ENCODE data around the gene FAM13C.
"Not testable (repeated sequence)": the region's sequence is repeated elsewhere in the genome, so short reads cannot be mapped to it uniquely, and the experiment has no call there.

The FAM13C gene

GRCh38 chr10:59362144-59362958 lies at the start of gene FAM13C:
FAM13C (minus strand) TSS chr10:59362549; CDS start chr10:59362460, 89 bp downstream.
- no peak for DNase-seq (ENCODE audit: low read depth in 2 of 3, low spot score in 1 of 3)

GRCh38 chr10:59405235-59405634 lies 42.9 kb upstream of the FAM13C start:
- no peak for DNase-seq (ENCODE audit: low read depth in 2 of 3, low spot score in 1 of 3)

GRCh38 chr10:59400214-59400613 lies 37.9 kb upstream of the FAM13C start:
- DNase-seq (ENCODE audit: low read depth in 2 of 3, low spot score in 1 of 3), result no peak

GRCh38 chr10:59399329-59399728 lies 37.0 kb upstream of the FAM13C start:
- not testable (repeated sequence) for DNase-seq (ENCODE audit: low read depth in 2 of 3, low spot score in 1 of 3)

- no peak for DNase-seq (ENCODE audit: low read depth in 2 of 3, low spot score in 1 of 3)
Observed at GRCh38 chr10:59397961-59398360, 35.6 kb upstream of the FAM13C start.

GRCh38 chr10:59395984-59396383 lies 33.6 kb upstream of the FAM13C start:
- DNase-seq (ENCODE audit: low read depth in 2 of 3, low spot score in 1 of 3), result no peak

GRCh38 chr10:59393349-59393748 lies 31.0 kb upstream of the FAM13C start:
- no peak for DNase-seq (ENCODE audit: low read depth in 2 of 3, low spot score in 1 of 3)

- no peak for DNase-seq (ENCODE audit: low read depth in 2 of 3, low spot score in 1 of 3)
Observed at GRCh38 chr10:59391060-59391459, 28.7 kb upstream of the FAM13C start.

- DNase-seq (ENCODE audit: low read depth in 2 of 3, low spot score in 1 of 3), result no peak
Observed at GRCh38 chr10:59388671-59388976, 26.3 kb upstream of the FAM13C start.

GRCh38 chr10:59387951-59388670 lies 25.8 kb upstream of the FAM13C start:
- no peak for DNase-seq (ENCODE audit: low read depth in 2 of 3, low spot score in 1 of 3)

- no peak for DNase-seq (ENCODE audit: low read depth in 2 of 3, low spot score in 1 of 3)
Observed at GRCh38 chr10:59384761-59385160, 22.4 kb upstream of the FAM13C start.

GRCh38 chr10:59383908-59384307 lies 21.6 kb upstream of the FAM13C start:
- no peak for DNase-seq (ENCODE audit: low read depth in 2 of 3, low spot score in 1 of 3)

GRCh38 chr10:59383436-59383835 lies 21.1 kb upstream of the FAM13C start:
- no peak for DNase-seq (ENCODE audit: low read depth in 2 of 3, low spot score in 1 of 3)

- DNase-seq (ENCODE audit: low read depth in 2 of 3, low spot score in 1 of 3), result no peak
Observed at GRCh38 chr10:59382831-59383295, 20.5 kb upstream of the FAM13C start.

GRCh38 chr10:59381687-59382086 lies 19.3 kb upstream of the FAM13C start:
- DNase-seq (ENCODE audit: low read depth in 2 of 3, low spot score in 1 of 3), result no peak

- DNase-seq (ENCODE audit: low read depth in 2 of 3, low spot score in 1 of 3), result no peak
Observed at GRCh38 chr10:59376846-59377245, 14.5 kb upstream of the FAM13C start.

GRCh38 chr10:59375990-59376389 lies 13.6 kb upstream of the FAM13C start:
- no peak for DNase-seq (ENCODE audit: low read depth in 2 of 3, low spot score in 1 of 3)

GRCh38 chr10:59374916-59375315 lies 12.6 kb upstream of the FAM13C start:
- no peak for DNase-seq (ENCODE audit: low read depth in 2 of 3, low spot score in 1 of 3)

GRCh38 chr10:59373071-59373470 lies 10.7 kb upstream of the FAM13C start:
- DNase-seq (ENCODE audit: low read depth in 2 of 3, low spot score in 1 of 3), result no peak

GRCh38 chr10:59372543-59372942 lies 10.2 kb upstream of the FAM13C start:
- no peak for DNase-seq (ENCODE audit: low read depth in 2 of 3, low spot score in 1 of 3)

- DNase-seq (ENCODE audit: low read depth in 2 of 3, low spot score in 1 of 3), result no peak
Observed at GRCh38 chr10:59366290-59366689, 3.9 kb upstream of the FAM13C start.

GRCh38 chr10:59363446-59363958 lies 1.2 kb upstream of the FAM13C start:
- no peak for DNase-seq (ENCODE audit: low read depth in 2 of 3, low spot score in 1 of 3)

All from stimulated activated CD4-positive, alpha-beta T cell treated with anti-CD3 and anti-CD28 coated beads, Interleukin-12 subunit alpha, Interleukin-12 subunit beta, amount 100 ng/mL, for 48 hours (primary cell).